Peyer's patch (tissue), 4 donors: ENCODE results near the gene SNX6. TPM values are rescaled to one million over a fixed set of nuclear protein-coding genes. Genes with fewer than 3 reads are reported as not detected.
A peak's percentile ranks its signal among the peaks of the same experiment; 100 is the strongest.

ENCODE experiments used
- DNase-seq, 3 donors: peaks; one replicate each; pipeline ENCODE4 v3.0.0-alpha.2; 2017 to 2019
- H3K27ac ChIP-seq, 4 donors: fragments of 200-600 bp; sonication (generic); one replicate each; pipeline ENCODE4 v1.5.1; 2016 to 2019
- H3K27me3 ChIP-seq, 2 donors: fragments of 200-600 bp; sonication (generic); one replicate each; pipeline ENCODE4 v1.5.1; 2019
- H3K36me3 ChIP-seq, 3 donors: fragments of 200-600 bp; sonication (generic); one replicate each; pipeline ENCODE4 v1.5.1; 2016 to 2019
- H3K4me1 ChIP-seq, 4 donors: fragments of 200-600 bp; sonication (generic); one replicate each; pipeline ENCODE4 v1.5.1; 2016 to 2019
- H3K4me3 ChIP-seq, 4 donors: fragments of 200-600 bp; sonication (generic); 1 replicate in 3 of 4; 2 replicates in 1 of 4; pipeline ENCODE4 v1.5.1; 2016 to 2019; ENCODE audit warnings: mild to moderate bottlenecking in 1 of 4
- H3K9me3 ChIP-seq, 4 donors: fragments of 200-600 bp; sonication (generic); one replicate each; pipeline ENCODE4 v1.5.1; 2016 to 2019; ENCODE audit warnings: mild to moderate bottlenecking in 1 of 4
- POLR2A ChIP-seq, 2 donors: fragments of 450-650 bp; IDR thresholded peaks; one replicate each; pipeline ENCODE4 v1.5.1; 2017; ENCODE audit warnings: antibody characterized with exemption in 2 of 2, mild to moderate bottlenecking in 2 of 2, moderate library complexity in 2 of 2
- total RNA-seq, 4 donors: library from RNA; depleted of rRNA; stranded (reverse); fragments of >200 nt; gene quantifications; one replicate each; pipeline ENCODE4 v1.1.0, GENCODE V29; 2016
- TF ChIP-seq, protein P1 (sequence below), 6 experiments: fragments of 450-650 bp in 4 of 6; fragments of 200-600 bp in 2 of 6; sonication (generic) in 1 of 6; IDR thresholded peaks; one replicate each; pipeline ENCODE4 v1.5.1; 2017 to 2019; ENCODE audit warnings: antibody characterized with exemption in 6 of 6, mild to moderate bottlenecking in 3 of 6, moderate library complexity in 1 of 6

SNX6 gene
- total RNA-seq, 4 donors from 2014 or later, result 46.8 to 90.2 (median 64.9) TPM

DNA sequence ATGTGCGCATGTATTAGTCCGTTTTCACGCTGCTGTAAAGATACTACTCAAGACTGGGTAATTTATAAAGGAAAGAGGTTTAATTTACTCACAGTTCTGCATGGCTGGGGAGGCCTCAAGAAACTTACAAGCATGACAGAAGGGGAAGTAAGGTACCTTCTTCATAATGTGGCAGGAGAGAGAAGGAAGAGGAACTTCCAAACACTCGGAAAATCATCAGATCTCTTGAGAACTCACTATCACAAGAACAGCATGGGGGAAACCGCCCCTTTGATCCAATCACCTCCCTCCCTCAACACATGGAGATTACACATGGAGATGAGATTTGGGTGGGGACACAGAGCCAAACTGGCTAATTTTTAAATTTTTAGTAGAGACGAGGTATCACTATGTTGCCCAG lies 41.8 kb upstream of the SNX6 start:
- DNase-seq, result no peak
- Histone ChIP-seq H3K4me3 (no peak overlapping the region), H3K36me3 (no peaks in the 10 kb centered on the region), H3K9me3 (no peaks in the 10 kb centered on the region), H3K27me3 (no peaks in the 10 kb centered on the region), H3K27ac (no peak overlapping the region), H3K4me1 (no peaks in the 10 kb centered on the region)
- no peak for TF ChIP-seq POLR2A (IDR thresholded peaks at IDR 0.05)
- TF ChIP-seq, protein P1, sequence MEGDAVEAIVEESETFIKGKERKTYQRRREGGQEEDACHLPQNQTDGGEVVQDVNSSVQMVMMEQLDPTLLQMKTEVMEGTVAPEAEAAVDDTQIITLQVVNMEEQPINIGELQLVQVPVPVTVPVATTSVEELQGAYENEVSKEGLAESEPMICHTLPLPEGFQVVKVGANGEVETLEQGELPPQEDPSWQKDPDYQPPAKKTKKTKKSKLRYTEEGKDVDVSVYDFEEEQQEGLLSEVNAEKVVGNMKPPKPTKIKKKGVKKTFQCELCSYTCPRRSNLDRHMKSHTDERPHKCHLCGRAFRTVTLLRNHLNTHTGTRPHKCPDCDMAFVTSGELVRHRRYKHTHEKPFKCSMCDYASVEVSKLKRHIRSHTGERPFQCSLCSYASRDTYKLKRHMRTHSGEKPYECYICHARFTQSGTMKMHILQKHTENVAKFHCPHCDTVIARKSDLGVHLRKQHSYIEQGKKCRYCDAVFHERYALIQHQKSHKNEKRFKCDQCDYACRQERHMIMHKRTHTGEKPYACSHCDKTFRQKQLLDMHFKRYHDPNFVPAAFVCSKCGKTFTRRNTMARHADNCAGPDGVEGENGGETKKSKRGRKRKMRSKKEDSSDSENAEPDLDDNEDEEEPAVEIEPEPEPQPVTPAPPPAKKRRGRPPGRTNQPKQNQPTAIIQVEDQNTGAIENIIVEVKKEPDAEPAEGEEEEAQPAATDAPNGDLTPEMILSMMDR (IDR thresholded peaks at IDR 0.05), result no peak

- H3K4me1 ChIP-seq, result no peaks in the 10 kb centered on the region
- no peak overlapping the region for H3K4me3 ChIP-seq
- H3K9me3 ChIP-seq, result no peaks in the 10 kb centered on the region
- no peak for DNase-seq
- no peak for TF ChIP-seq POLR2A (IDR thresholded peaks at IDR 0.05)
- TF ChIP-seq, protein P1 (IDR thresholded peaks at IDR 0.05), result no peak
- no peak overlapping the region for H3K27ac ChIP-seq
- no peaks in the 10 kb centered on the region for H3K27me3 ChIP-seq
- no peaks in the 10 kb centered on the region for H3K36me3 ChIP-seq
Observed at GRCh38 chr14:34668111-34668510, 38.2 kb upstream of the SNX6 start.

GRCh38 chr14:34667007-34667406 lies 37.1 kb upstream of the SNX6 start:
- H3K4me3 ChIP-seq, result no peak overlapping the region
- no peaks in the 10 kb centered on the region for H3K9me3 ChIP-seq
- no peaks in the 10 kb centered on the region for H3K36me3 ChIP-seq
- no peaks in the 10 kb centered on the region for H3K4me1 ChIP-seq
- H3K27ac ChIP-seq, result no peak overlapping the region
- no peaks in the 10 kb centered on the region for H3K27me3 ChIP-seq
- no peak for TF ChIP-seq POLR2A (IDR thresholded peaks at IDR 0.05)
- TF ChIP-seq, protein P1 (IDR thresholded peaks at IDR 0.05), result no peak
- DNase-seq, result no peak

GRCh38 chr14:34665785-34666435 lies 36.0 kb upstream of the SNX6 start:
- H3K27me3 ChIP-seq, result no peaks in the 10 kb centered on the region
- H3K27ac ChIP-seq, result peak overlapping the region in 2 of 4 donors; percentile 22 to 25
- H3K36me3 ChIP-seq, result no peaks in the 10 kb centered on the region
- TF ChIP-seq, protein P1 (IDR thresholded peaks at IDR 0.05), result no peak
- TF ChIP-seq POLR2A (IDR thresholded peaks at IDR 0.05), result no peak
- no peaks in the 10 kb centered on the region for H3K9me3 ChIP-seq
- no peaks in the 10 kb centered on the region for H3K4me1 ChIP-seq
- no peak overlapping the region for H3K4me3 ChIP-seq
- DNase-seq, result peak in 2 of 3 donors; percentile 32 to 59

DNA sequence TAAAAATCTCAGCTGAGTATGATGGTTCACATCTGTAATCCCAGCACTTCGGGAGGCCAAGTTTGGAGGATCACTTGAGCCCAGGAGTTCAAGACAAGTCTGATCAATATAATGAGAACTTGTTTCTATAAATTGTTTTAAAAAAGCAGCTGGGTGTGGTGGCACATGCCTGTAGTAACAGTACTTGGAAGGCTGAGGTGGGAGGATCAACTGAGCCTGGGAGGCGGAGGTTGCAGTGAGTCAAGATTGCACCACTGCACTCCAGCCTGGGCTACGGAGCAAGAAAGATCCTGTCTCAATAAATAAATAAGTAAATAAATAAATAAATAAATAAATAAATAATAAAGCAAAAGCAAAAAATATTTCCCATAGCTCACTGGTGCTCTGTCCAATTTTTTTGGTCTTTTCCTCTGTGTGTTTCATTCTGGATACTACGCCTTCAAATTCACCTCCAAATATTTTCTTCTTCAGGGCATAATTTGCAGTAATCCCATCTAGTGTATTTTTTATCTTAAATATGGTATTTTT lies 32.7 kb upstream of the SNX6 start:
- Histone ChIP-seq H3K27ac (no peak overlapping the region), H3K27me3 (no peaks in the 10 kb centered on the region), H3K9me3 (no peaks in the 10 kb centered on the region), H3K4me3 (no peak overlapping the region), H3K4me1 (no peaks in the 10 kb centered on the region), H3K36me3 (no peaks in the 10 kb centered on the region)
- TF ChIP-seq, protein P1 (IDR thresholded peaks at IDR 0.05), result no peak
- no peak for TF ChIP-seq POLR2A (IDR thresholded peaks at IDR 0.05)
- no peak for DNase-seq
